A549 treated with ZK216348 at 1 μM for 4 hours (cell line): ENCODE measurements around the gene DCTN5. TPM values are rescaled to one million over a fixed set of nuclear protein-coding genes. Genes with fewer than 3 reads are reported as not detected.

Source experiments
- total RNA-seq: library from RNA; stranded (reverse); fragments of 200-300 nt; extraction: Qiagen RNA extraction; gene quantifications from 5 replicates; pipeline ENCODE4 v1.2.3, GENCODE V29; 2022; ENCODE audit warnings: low read depth

The DCTN5 gene
- 68.4 to 82.1 TPM (median 72.7 TPM) in 5 replicates for total RNA-seq

DNA sequence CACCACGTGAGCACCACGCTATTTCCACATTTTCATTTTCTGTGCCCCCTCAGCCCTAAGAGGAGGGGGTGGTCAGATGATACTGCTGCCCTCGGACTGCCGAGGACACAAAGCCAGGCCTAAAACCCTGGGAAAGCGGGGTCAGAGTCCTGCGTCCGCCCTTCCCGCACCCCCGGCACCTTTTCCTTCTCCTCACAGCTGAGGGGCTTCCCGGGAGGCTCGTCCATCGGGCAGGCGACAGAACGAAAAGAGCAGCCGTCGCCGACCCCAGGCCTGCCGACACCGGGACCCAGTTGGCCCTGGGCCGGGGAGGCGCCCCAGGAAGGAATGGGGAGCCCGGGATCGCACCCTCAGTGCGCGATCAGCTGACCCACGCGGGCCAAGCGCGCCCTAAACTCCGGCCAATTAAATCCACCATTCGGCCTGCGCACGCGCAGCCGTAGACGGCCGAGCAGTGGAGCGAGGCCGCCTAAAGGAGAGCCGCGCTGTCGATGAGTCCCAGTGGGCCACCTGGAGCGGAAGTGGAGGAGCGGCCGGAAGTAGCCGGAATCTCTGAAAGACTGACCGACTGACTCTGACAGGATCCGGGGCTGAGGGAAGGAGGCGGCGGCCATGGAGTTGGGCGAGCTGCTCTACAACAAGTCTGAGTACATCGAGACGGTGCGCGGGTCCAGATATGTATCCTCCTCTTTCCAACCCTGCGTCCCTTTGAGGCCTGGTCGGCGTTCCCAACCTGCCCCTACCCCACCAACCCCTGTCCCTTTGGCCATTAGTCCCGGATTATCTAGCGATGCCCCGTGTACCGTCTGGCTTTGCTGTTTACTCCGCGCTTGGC lies at the start of gene DCTN5, which contains the start of gene PALB2:
Gene DCTN5, plus strand, starts transcription at position 536 of the 835 bp plus-strand sequence. Its CDS starts 77 bp downstream, at position 613.
Gene PALB2, minus strand, starts transcription at position 380 of the 835 bp plus-strand sequence. Its CDS starts 153 bp downstream, at position 227.

DNA sequence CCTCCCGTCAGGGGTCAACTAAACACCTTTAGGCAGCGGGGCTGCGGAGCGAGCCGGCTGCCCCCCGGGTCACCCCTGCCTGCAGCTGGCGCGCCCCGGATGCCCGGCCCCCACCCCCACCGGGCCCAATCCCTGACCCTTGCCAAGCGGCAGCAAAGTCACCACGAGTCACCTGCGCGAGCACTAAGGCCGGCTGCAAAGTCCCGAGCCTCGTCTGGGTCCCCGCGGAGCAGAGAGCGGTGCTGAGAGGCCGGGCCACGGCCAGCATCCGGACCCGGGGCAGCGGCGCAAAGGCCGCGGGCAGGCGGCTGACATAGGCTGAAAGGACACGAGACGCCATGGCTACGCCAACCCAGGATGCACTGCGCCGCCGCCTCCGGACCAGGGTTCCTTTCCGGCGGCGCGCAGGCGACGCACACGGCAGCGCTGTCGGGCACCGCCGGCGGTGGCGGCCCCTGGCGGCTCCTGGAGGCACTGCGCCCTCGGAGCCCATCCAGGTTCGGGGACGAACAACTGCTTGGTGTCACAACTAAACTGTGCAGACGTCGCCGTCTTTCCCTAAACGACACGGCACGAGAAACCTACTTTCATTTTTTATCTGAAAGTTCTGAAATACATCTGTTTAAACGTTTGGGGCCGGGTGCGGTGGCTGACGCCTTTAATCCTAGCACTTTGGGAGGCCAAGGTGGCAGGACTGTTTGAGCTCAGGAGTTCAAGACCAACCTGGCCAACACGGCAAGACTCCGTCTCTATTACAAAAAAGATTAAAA lies 45.1 kb upstream of the DCTN5 start, which contains the start of gene NDUFAB1:
Gene NDUFAB1, minus strand, starts transcription at position 366 of the 770 bp plus-strand sequence. Its CDS starts 26 bp downstream, at position 340.

DNA sequence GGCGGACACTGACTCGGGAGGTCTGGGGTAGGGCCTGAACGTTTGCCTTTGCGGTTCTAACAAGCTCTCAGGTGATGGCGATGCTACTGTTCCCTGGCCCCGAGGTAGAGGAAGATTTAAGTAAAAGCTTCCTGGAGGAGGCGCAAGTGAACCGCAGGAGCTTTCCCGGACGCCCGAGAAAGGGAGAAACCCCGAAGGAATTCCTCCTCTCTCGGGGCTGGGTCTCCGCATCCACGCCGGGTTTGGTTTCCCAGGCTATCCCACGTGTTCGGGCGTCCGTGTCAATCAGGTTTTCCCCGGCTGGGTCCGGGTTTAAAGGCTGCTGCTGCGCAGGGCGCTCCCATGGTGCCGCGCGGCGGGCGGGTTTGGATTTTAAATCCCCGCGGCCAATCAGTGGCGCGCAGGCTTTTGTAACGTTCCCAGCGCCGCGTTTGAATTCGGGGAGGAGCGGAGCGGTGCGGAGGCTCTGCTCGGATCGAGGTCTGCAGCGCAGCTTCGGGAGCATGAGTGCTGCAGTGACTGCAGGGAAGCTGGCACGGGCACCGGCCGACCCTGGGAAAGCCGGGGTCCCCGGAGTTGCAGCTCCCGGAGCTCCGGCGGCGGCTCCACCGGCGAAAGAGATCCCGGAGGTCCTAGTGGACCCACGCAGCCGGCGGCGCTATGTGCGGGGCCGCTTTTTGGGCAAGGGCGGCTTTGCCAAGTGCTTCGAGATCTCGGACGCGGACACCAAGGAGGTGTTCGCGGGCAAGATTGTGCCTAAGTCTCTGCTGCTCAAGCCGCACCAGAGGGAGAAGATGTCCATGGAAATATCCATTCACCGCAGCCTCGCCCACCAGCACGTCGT lies 37.4 kb downstream of the DCTN5 start, which contains the start of gene PLK1:
Gene PLK1, plus strand, starts transcription at position 460 of the 844 bp plus-strand sequence. Its CDS starts 44 bp downstream, at position 504.

DNA sequence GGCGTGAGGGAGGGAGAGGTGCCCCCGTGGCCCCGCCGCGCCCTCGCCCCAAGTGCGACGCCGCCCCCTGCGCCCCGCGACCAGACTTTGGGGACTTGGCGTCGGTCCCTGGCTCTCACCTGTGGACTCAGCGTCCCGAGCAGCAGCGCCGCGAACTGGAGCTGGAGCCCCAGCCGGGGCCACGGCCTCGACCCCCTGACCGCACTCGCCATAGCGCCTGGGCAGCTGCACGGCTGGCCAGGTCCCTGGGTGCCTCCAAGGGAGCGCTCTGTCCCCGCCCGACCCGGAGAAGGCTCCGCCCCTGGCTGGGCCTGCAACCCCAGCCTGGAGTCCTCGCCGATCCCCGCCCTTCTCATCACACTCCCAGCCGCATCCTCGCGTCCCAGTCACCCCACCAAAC lies 71.7 kb downstream of the DCTN5 start, which contains the start of gene ERN2:
Gene ERN2, minus strand, starts transcription at position 247 of the 400 bp plus-strand sequence. Its CDS starts 35 bp downstream, at position 212.

Other genes starting within 250 kb of the DCTN5 start
- 13.5 to 18.3 TPM (median 16.7 TPM) in 5 replicates for gene COG7, start 188.3 kb upstream of the DCTN5 start, total RNA-seq
- 20.7 to 31.0 TPM (median 27.5 TPM) in 5 replicates for gene GGA2, start 131.0 kb upstream of the DCTN5 start, total RNA-seq
- 19.3 to 37.0 TPM (median 30.6 TPM) in 5 replicates for gene EARS2, start 84.1 kb upstream of the DCTN5 start, total RNA-seq
- gene UBFD1, start 83.7 kb upstream of the DCTN5 start, total RNA-seq: 32.6 to 69.2 TPM (median 54.2 TPM) in 5 replicates
- 138 to 194 TPM (median 173 TPM) in 5 replicates for gene NDUFAB1, start 45.1 kb upstream of the DCTN5 start, total RNA-seq
- 9.6 to 13.3 TPM (median 10.5 TPM) in 5 replicates for gene PALB2, start 156 bp upstream of the DCTN5 start, total RNA-seq
- 160 to 173 TPM (median 168 TPM) in 5 replicates for gene PLK1, start 37.4 kb downstream of the DCTN5 start, total RNA-seq
- 0.20 TPM in 1 of 5 replicates, not detected in the others for gene ERN2, start 71.8 kb downstream of the DCTN5 start, total RNA-seq
- not detected in 5 replicates for gene CHP2, start 113.6 kb downstream of the DCTN5 start, total RNA-seq
- gene PRKCB, start 194.5 kb downstream of the DCTN5 start, total RNA-seq: 0.20 to 0.41 TPM (median 0.25 TPM) in 5 replicates